NCI-H226 (cell line): Measurements from ENCODE around the gene SEMG2.

Experiments
- DNase-seq: peaks from one replicate; pipeline ENCODE4 v3.0.0-alpha.2; 2015

SEMG2 gene

GRCh38 chr20:45221076-45221475 is at the start of gene SEMG2:
TSS of gene SEMG2 (plus strand) at chr20:45221373. CDS start at chr20:45221390, 17 bp downstream.
- DNase-seq, result no peak

GRCh38 chr20:45173522-45173921 is 47.7 kb upstream of the SEMG2 start:
- DNase-seq, result no peak

- peak; percentile 89 for DNase-seq
Measured at GRCh38 chr20:45174434-45175364, 46.5 kb upstream of the SEMG2 start, which contains the start of gene PI3. TSS of gene PI3 (plus strand) at chr20:45174902. CDS start at chr20:45174923, 21 bp downstream.

- peak; percentile 20 for DNase-seq
Measured at GRCh38 chr20:45176526-45177267, 44.5 kb upstream of the SEMG2 start.

GRCh38 chr20:45179166-45179565 is 42.0 kb upstream of the SEMG2 start:
- DNase-seq, result no peak

GRCh38 chr20:45181639-45182038 is 39.5 kb upstream of the SEMG2 start:
- no peak for DNase-seq

GRCh38 chr20:45183084-45183483 is 38.1 kb upstream of the SEMG2 start:
- no peak for DNase-seq

- DNase-seq, result no peak
Measured at GRCh38 chr20:45187693-45188092, 33.5 kb upstream of the SEMG2 start.

- no peak for DNase-seq
Measured at GRCh38 chr20:45189067-45189609, 32.0 kb upstream of the SEMG2 start.

GRCh38 chr20:45189861-45190260 is 31.3 kb upstream of the SEMG2 start:
- no peak for DNase-seq

- DNase-seq, result no peak
Measured at GRCh38 chr20:45191926-45192325, 29.2 kb upstream of the SEMG2 start.

GRCh38 chr20:45193331-45193730 is 27.8 kb upstream of the SEMG2 start:
- no peak for DNase-seq

- DNase-seq, result no peak
Measured at GRCh38 chr20:45206725-45207124, 14.4 kb upstream of the SEMG2 start, which contains the start of gene SEMG1. TSS of gene SEMG1 (plus strand) at chr20:45207033. CDS start at chr20:45207054, 21 bp downstream.

GRCh38 chr20:45209924-45210323 is 11.2 kb upstream of the SEMG2 start:
- no peak for DNase-seq

GRCh38 chr20:45211569-45212474 is 9.4 kb upstream of the SEMG2 start:
- no peak for DNase-seq

- DNase-seq, result no peak
Measured at GRCh38 chr20:45212836-45213235, 8.3 kb upstream of the SEMG2 start.

- no peak for DNase-seq
Measured at GRCh38 chr20:45218124-45218523, 3.0 kb upstream of the SEMG2 start.

GRCh38 chr20:45218636-45219035 is 2.5 kb upstream of the SEMG2 start:
- no peak for DNase-seq

- DNase-seq, result no peak
Measured at GRCh38 chr20:45223136-45223535, 2.0 kb downstream of the SEMG2 start.

- no peak for DNase-seq
Measured at GRCh38 chr20:45226287-45226686, 5.1 kb downstream of the SEMG2 start.

GRCh38 chr20:45229264-45230056 is 8.3 kb downstream of the SEMG2 start:
- DNase-seq, result no peak
